ENCODE results near the gene SULT2B1. TPM values are rescaled to one million over a fixed set of nuclear protein-coding genes. Genes with fewer than 3 reads are reported as not detected.

SULT2B1 gene
- total RNA-seq, 8 experiments from 2014 or later = 0.16 to 1.9 (median 0.54) TPM

DNA sequence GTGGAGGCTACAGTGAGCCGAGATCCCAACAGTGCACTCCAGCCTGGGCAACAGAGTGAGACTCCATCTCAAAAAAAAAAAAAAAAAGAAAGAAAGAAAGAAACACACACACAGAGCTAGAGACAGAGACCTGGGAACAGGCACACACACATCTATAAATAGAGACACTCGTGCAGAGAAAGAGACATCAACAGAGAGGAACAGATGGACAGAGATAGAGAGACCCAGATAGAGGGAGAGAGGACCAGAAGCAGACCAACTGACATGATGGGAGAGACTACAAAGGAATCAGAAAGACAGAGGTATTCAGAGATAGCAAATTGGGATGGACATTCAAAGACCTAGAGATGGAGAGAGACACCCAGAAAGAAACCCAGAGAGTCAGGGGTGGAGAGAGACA, 96.2 kb downstream of the SULT2B1 start:
- Histone ChIP-seq H3K4me1 (replicated peaks in 1 of 2) (peaks cover 4 to 5% of the 10 kb centered on the region in 2 donors), H3K4me3 (no peak overlapping the region), H3K27ac (no peak overlapping the region)
- WGBS, 10 experiments = 42 to 94% (median 69%) methylated on average over 1 to 2 of the region's 2 CpGs; no CpG with 5 or more reads in 4 of the 10 experiments
- ATAC-seq (replicated peaks in 6 of 8) = no peak
- in situ Hi-C loops (cut with MboI; ENCODE audit: low pct_unique_long_range_greater_than_20kb in 2 of 9, low sequenced_read_pairs in 9 of 9, unreplicated experiment in 9 of 9) = loop anchor here in 1 of 9 experiments (25.0 kb wide), 1 partner anchor 314 kb away; the partner anchor contains the start of genes BAX and FTL

Other genes starting within 250 kb of the SULT2B1 start
- 100 to 1,000 TPM in 2 of 8 experiments, 10 to 100 TPM in 4, 1 to 10 TPM in 2; 5.3 to 382 (median 35.3) TPM for gene EMP3, start 226.6 kb upstream of the SULT2B1 start, total RNA-seq
- gene TMEM143, start 188.2 kb upstream of the SULT2B1 start, total RNA-seq = 10 to 100 TPM in 1 of 8 experiments, 1 to 10 TPM in 7; 4.0 to 12.7 (median 7.9) TPM
- 1 to 10 TPM in 1 of 8 experiments, not detected in 7; 1.4 TPM for gene SYNGR4, start 187.8 kb upstream of the SULT2B1 start, total RNA-seq
- 100 to 1,000 TPM in 4 of 8 experiments, 10 to 100 TPM in 4; 79.6 to 120 (median 96.8) TPM for gene KDELR1, start 160.6 kb upstream of the SULT2B1 start, total RNA-seq
- gene GRIN2D, start 158.5 kb upstream of the SULT2B1 start, total RNA-seq = 1 to 10 TPM in 4 of 8 experiments, under 1 TPM in 4; 0.31 to 3.2 (median 1.2) TPM
- gene GRWD1, start 106.2 kb upstream of the SULT2B1 start, total RNA-seq = 10 to 100 TPM; 10.6 to 46.5 (median 21.8) TPM
- gene KCNJ14, start 96.6 kb upstream of the SULT2B1 start, total RNA-seq = 1 to 10 TPM in 3 of 8 experiments, under 1 TPM in 5; 0.49 to 1.3 (median 0.86) TPM
- gene CYTH2, start 82.8 kb upstream of the SULT2B1 start, total RNA-seq = 10 to 100 TPM; 17.3 to 84.5 (median 39.3) TPM
- gene LMTK3, start 40.3 kb upstream of the SULT2B1 start, total RNA-seq = 10 to 100 TPM in 3 of 8 experiments, 1 to 10 TPM in 2, under 1 TPM in 3; 0.25 to 17.5 (median 6.1) TPM
- gene SPACA4, start 54.6 kb downstream of the SULT2B1 start, total RNA-seq = under 1 TPM in 4 of 8 experiments, not detected in 4; 0.22 to 0.66 (median 0.50) TPM
- 1 to 10 TPM in 4 of 8 experiments, under 1 TPM in 4; 0.54 to 2.5 (median 1.1) TPM for gene FAM83E, start 62.9 kb downstream of the SULT2B1 start, total RNA-seq
- gene RPL18, start 67.0 kb downstream of the SULT2B1 start, total RNA-seq = 1,000 to 10,000 TPM; 1,630 to 4,209 (median 2,425) TPM
- 10 to 100 TPM in 7 of 8 experiments, 1 to 10 TPM in 1; 8.9 to 29.5 (median 16.1) TPM for gene SPHK2, start 67.3 kb downstream of the SULT2B1 start, total RNA-seq
- gene DBP, start 85.2 kb downstream of the SULT2B1 start, total RNA-seq = 10 to 100 TPM in 4 of 8 experiments, 1 to 10 TPM in 4; 3.3 to 19.6 (median 10.4) TPM
- gene CA11, start 94.0 kb downstream of the SULT2B1 start, total RNA-seq = 10 to 100 TPM; 18.4 to 62.1 (median 32.0) TPM
- gene NTN5, start 120.8 kb downstream of the SULT2B1 start, total RNA-seq = 1 to 10 TPM in 1 of 8 experiments, under 1 TPM in 6, not detected in 1; 0.16 to 1.3 (median 0.50) TPM
- gene FUT2, start 143.8 kb downstream of the SULT2B1 start, total RNA-seq = 1 to 10 TPM in 6 of 8 experiments, under 1 TPM in 2; 0.79 to 4.7 (median 1.9) TPM
- gene MAMSTR, start 167.6 kb downstream of the SULT2B1 start, total RNA-seq = 1 to 10 TPM in 6 of 8 experiments, under 1 TPM in 2; 0.71 to 5.0 (median 1.7) TPM
- 1 to 10 TPM in 2 of 8 experiments, under 1 TPM in 5, not detected in 1; 0.33 to 9.4 (median 0.42) TPM for gene RASIP1, start 188.4 kb downstream of the SULT2B1 start, total RNA-seq
- under 1 TPM in 7 of 8 experiments, not detected in 1; 0.14 to 0.76 (median 0.49) TPM for gene IZUMO1, start 194.7 kb downstream of the SULT2B1 start, total RNA-seq
- 1 to 10 TPM in 1 of 8 experiments, under 1 TPM in 7; 0.13 to 3.7 (median 0.47) TPM for gene FUT1, start 200.5 kb downstream of the SULT2B1 start, total RNA-seq
- under 1 TPM in 2 of 8 experiments, not detected in 6; 0.28 to 0.29 TPM for gene FGF21, start 203.4 kb downstream of the SULT2B1 start, total RNA-seq

Measured in motor neuron (in vitro differentiated cells).